Colonic mucosa (tissue), 4 donors: ENCODE results near the gene ITGB7. TPM values are rescaled to one million over a fixed set of nuclear protein-coding genes. Genes with fewer than 3 reads are reported as not detected.
"Not testable (repeated sequence)": the region's sequence is repeated elsewhere in the genome, so short reads cannot be mapped to it uniquely, and the experiment has no call there.

Experiments
- DNase-seq: peaks from one replicate; pipeline ENCODE4 v3.0.0-alpha.2; 2020
- H3K27ac ChIP-seq: fragments of 200-600 bp; one replicate; pipeline ENCODE4 v1.8.0; 2021
- H3K27me3 ChIP-seq: fragments of 200-600 bp; one replicate; pipeline ENCODE4 v1.8.0; 2021
- H3K36me3 ChIP-seq: fragments of 200-600 bp; one replicate; pipeline ENCODE4 v1.8.0; 2021
- H3K4me1 ChIP-seq: fragments of 200-600 bp; one replicate; pipeline ENCODE4 v1.8.0; 2021; ENCODE audit warnings: mild to moderate bottlenecking
- H3K4me3 ChIP-seq: fragments of 200-600 bp; one replicate; pipeline ENCODE4 v1.8.0; 2021
- H3K9ac ChIP-seq, 2 donors: one replicate each; pipeline ENCODE4 v1.7.0; 2013; ENCODE audit warnings: control low read depth in 2 of 2, low read depth in 2 of 2, low read length in 2 of 2
- H3K9me3 ChIP-seq: fragments of 200-600 bp; one replicate; pipeline ENCODE4 v1.8.0; 2021
- intact Hi-C: fragments of 100-400 bp; cut with DNase I; formaldehyde crosslinking; loops from one replicate; pipeline ENCODE4 v1.14.1; 2022
- total RNA-seq, 2 donors: library from RNA; stranded (reverse); fragmentation: NEBNext Ultra II Directional in 1 of 2; extraction: Animal tissue kit (Norgen Biotek cat#: 25700) in 1 of 2; gene quantifications; one replicate each; pipeline ENCODE4 v1.2.1, GENCODE V29; 2021
- TF ChIP-seq, protein P1 (sequence below): fragments of 200-600 bp; IDR thresholded peaks from one replicate; pipeline ENCODE4 v1.8.0; 2022; ENCODE audit warnings: antibody characterized with exemption, mild to moderate bottlenecking
- donor health status: healthy.
- donor health status: DM: no; HTN: no; CAD: no.
- donor health status: DM: no; HTN: no; CAD: no.

Gene ITGB7
- total RNA-seq, 2 donors from 2014 or later: 5.3 to 8.8 TPM

DNA sequence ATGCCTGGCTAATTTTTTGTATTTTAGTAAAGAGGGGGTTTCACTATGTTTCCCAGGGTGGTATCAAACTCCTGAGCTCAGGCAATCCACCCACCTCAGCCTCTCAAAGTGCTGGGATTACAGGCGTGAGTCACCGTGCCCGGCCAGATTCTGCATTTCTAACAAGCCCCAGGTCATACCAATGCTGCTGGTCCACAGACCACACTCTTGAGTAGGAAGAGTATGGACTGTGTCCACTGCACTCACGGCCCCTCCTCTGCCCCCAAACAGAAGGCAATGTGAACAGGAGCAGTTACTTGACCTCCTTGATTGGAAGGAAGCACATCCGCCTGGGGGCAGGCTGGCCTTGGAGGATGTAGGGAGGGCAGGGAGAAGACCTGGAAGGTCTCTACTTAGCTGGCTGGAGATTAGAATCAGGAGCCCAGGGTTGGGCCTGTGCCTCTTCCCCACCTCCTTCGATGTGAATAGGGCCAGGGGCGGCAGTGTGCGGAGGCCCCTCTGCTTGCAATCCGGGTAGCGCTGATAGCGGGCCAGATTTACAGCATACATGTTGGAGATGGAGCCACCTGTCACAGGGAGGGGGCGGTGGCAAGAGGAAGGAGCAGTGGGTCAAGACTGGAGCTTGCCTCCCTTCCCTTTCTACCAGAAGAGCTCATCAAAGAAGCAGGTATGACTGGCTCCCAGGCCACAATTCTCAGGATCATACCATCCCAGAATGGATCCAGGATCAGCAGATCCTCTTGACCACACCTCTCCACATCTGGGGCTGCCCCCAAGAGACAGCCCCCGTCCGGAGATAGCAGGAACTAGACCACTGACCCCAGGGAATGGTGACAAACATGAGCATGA is 36.0 kb downstream of the ITGB7 start:
- DNase-seq: no peak
- Histone ChIP-seq H3K4me3 (no peak overlapping the region), H3K9me3 (no peaks in the 10 kb centered on the region), H3K4me1 (peaks cover 5% of the 10 kb centered on the region), H3K9ac (no peak overlapping the region), H3K27ac (no peak overlapping the region), H3K36me3 (no peaks in the 10 kb centered on the region), H3K27me3 (no peaks in the 10 kb centered on the region)
- intact Hi-C loops: no loop called here
- TF ChIP-seq, protein P1, sequence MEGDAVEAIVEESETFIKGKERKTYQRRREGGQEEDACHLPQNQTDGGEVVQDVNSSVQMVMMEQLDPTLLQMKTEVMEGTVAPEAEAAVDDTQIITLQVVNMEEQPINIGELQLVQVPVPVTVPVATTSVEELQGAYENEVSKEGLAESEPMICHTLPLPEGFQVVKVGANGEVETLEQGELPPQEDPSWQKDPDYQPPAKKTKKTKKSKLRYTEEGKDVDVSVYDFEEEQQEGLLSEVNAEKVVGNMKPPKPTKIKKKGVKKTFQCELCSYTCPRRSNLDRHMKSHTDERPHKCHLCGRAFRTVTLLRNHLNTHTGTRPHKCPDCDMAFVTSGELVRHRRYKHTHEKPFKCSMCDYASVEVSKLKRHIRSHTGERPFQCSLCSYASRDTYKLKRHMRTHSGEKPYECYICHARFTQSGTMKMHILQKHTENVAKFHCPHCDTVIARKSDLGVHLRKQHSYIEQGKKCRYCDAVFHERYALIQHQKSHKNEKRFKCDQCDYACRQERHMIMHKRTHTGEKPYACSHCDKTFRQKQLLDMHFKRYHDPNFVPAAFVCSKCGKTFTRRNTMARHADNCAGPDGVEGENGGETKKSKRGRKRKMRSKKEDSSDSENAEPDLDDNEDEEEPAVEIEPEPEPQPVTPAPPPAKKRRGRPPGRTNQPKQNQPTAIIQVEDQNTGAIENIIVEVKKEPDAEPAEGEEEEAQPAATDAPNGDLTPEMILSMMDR: no peak

DNA sequence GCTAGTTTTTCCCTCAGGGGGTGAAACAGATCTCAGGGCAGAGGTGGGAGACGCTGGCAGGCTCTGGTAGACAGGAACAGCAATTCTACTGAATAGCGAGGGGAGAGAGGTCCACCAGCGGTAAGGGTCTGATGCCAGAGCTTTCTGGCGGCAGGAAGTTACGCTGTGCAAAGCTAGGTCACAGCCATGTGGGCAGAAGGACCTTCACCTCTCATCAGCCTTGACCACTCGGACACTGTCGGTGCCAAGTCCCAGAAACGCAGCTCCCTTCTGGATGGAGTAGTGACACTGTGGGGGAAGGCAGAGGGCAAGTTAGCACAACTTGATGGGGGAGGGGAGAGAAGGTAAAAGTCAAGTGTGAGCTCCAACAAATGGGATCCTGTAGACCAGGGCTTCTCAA is 36.8 kb downstream of the ITGB7 start:
- TF ChIP-seq, protein P1: no peak
- intact Hi-C loops: no loop called here
- Histone ChIP-seq H3K4me3 (no peak overlapping the region), H3K36me3 (no peaks in the 10 kb centered on the region), H3K4me1 (no peaks in the 10 kb centered on the region), H3K9ac (no peak overlapping the region), H3K9me3 (no peaks in the 10 kb centered on the region), H3K27me3 (no peaks in the 10 kb centered on the region), H3K27ac (no peak overlapping the region)
- DNase-seq: no peak

GRCh38 chr12:53169644-53170043 is 37.4 kb downstream of the ITGB7 start:
- Histone ChIP-seq H3K9ac (no peak overlapping the region), H3K36me3 (no peaks in the 10 kb centered on the region), H3K9me3 (no peaks in the 10 kb centered on the region), H3K4me3 (no peak overlapping the region), H3K27ac (no peak overlapping the region), H3K4me1 (no peaks in the 10 kb centered on the region), H3K27me3 (no peaks in the 10 kb centered on the region)
- no peak for DNase-seq
- TF ChIP-seq, protein P1: no peak
- intact Hi-C loops: no loop called here

- H3K4me3 ChIP-seq: no peak overlapping the region
- H3K36me3 ChIP-seq: no peaks in the 10 kb centered on the region
- no peaks in the 10 kb centered on the region for H3K4me1 ChIP-seq
- H3K9ac ChIP-seq: no peak overlapping the region
- TF ChIP-seq, protein P1: no peak
- DNase-seq: no peak
- H3K9me3 ChIP-seq: no peaks in the 10 kb centered on the region
- intact Hi-C loops: no loop called here
- no peaks in the 10 kb centered on the region for H3K27me3 ChIP-seq
- H3K27ac ChIP-seq: no peak overlapping the region
These were observed 40.2 kb downstream of the ITGB7 start for GRCh38 chr12:53166837-53167236.

DNA sequence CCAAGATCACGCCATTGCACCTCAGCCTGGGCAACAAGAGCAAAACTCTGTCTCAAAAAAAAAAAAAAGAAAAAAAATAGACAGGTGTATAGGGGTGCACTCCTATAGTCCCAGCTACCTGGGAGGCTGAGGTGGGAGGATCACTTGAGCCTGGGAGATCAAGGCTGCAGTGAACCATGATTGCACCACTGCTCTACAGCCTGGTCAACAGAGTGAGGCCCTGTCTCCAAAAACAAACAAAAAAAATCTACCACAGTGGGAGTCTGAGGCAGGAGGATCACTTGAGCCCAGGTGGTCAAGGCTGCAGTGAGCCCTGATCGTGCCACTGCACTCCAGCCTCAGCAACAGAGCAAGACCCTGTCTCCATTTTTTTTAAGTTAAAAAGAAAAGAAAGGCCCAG is 44.0 kb downstream of the ITGB7 start:
- H3K27ac ChIP-seq, intact Hi-C loops, H3K4me1 ChIP-seq, H3K4me3 ChIP-seq, H3K27me3 ChIP-seq, H3K9me3 ChIP-seq, H3K36me3 ChIP-seq, DNase-seq, H3K9ac ChIP-seq: not testable (repeated sequence)
